ENCODE data around the gene STOM.

Gene STOM

GRCh38 chr9:121318631-121319382 lies 51.2 kb downstream of the STOM start:
- peak; percentile 57 for DNase-seq

- DNase-seq, result peak; percentile 26
Measured at GRCh38 chr9:121317737-121318630, 52.1 kb downstream of the STOM start.

GRCh38 chr9:121316852-121317373 lies 53.1 kb downstream of the STOM start:
- DNase-seq, result peak; percentile 28

GRCh38 chr9:121316378-121316777 lies 53.7 kb downstream of the STOM start:
- no peak for DNase-seq

GRCh38 chr9:121313458-121314152 lies 56.4 kb downstream of the STOM start:
- DNase-seq, result peak; percentile 38

GRCh38 chr9:121312169-121312568 lies 57.9 kb downstream of the STOM start:
- no peak for DNase-seq

- no peak for DNase-seq
Measured at GRCh38 chr9:121310571-121310970, 59.5 kb downstream of the STOM start.

GRCh38 chr9:121309833-121310425 lies 60.1 kb downstream of the STOM start:
- DNase-seq, result no peak

GRCh38 chr9:121309171-121309570 lies 60.9 kb downstream of the STOM start:
- DNase-seq, result no peak

- no peak for DNase-seq
Measured at GRCh38 chr9:121308765-121309164, 61.3 kb downstream of the STOM start.

- DNase-seq, result no peak
Measured at GRCh38 chr9:121307976-121308375, 62.1 kb downstream of the STOM start.

GRCh38 chr9:121305269-121305994 lies 64.6 kb downstream of the STOM start:
- no peak for DNase-seq

- no peak for DNase-seq
Measured at GRCh38 chr9:121304707-121305106, 65.3 kb downstream of the STOM start.

- DNase-seq, result no peak
Measured at GRCh38 chr9:121303456-121304451, 66.3 kb downstream of the STOM start.

GRCh38 chr9:121302786-121303185 lies 67.3 kb downstream of the STOM start:
- no peak for DNase-seq

- DNase-seq, result no peak
Measured at GRCh38 chr9:121302341-121302740, 67.7 kb downstream of the STOM start.

GRCh38 chr9:121301881-121302286 lies 68.2 kb downstream of the STOM start:
- DNase-seq, result no peak

- DNase-seq, result no peak
Measured at GRCh38 chr9:121300283-121301119, 69.5 kb downstream of the STOM start.

- DNase-seq, result peak; percentile 69
Measured at GRCh38 chr9:121299467-121300282, 70.4 kb downstream of the STOM start.
